KMS-11 (cell line): ENCODE data around the gene C11orf71.

Experiments used
- H2AFZ ChIP-seq: fragments of 200-600 bp; sonication (generic); 2 replicates; pipeline ENCODE4 v1.6.1; 2016; ENCODE audit warnings: antibody characterized with exemption, mixed run types, low read depth
- H3K27ac ChIP-seq: fragments of 200-600 bp; sonication (generic); 2 replicates; pipeline ENCODE4 v1.6.1; 2016; ENCODE audit warnings: mild to moderate bottlenecking, mixed run types
- H3K27me3 ChIP-seq: fragments of 200-600 bp; sonication (generic); 2 replicates; pipeline ENCODE4 v1.6.1; 2017; ENCODE audit warnings: mild to moderate bottlenecking, low read depth, mixed run types, moderate library complexity; ENCODE audit not compliant: insufficient read depth
- H3K36me3 ChIP-seq: fragments of 200-600 bp; sonication (generic); 2 replicates; pipeline ENCODE4 v1.6.1; 2017; ENCODE audit warnings: mild to moderate bottlenecking, mixed run types; ENCODE audit not compliant: insufficient read depth
- H3K4me1 ChIP-seq: fragments of 200-600 bp; sonication (generic); 2 replicates; pipeline ENCODE4 v1.6.1; 2016; ENCODE audit warnings: mild to moderate bottlenecking, low read depth, mixed run types; ENCODE audit not compliant: poor library complexity, severe bottlenecking
- H3K4me2 ChIP-seq: fragments of 200-600 bp; sonication (generic); 2 replicates; pipeline ENCODE4 v1.7.0; 2016; ENCODE audit warnings: mild to moderate bottlenecking, mixed run types
- H3K4me3 ChIP-seq: fragments of 200-600 bp; sonication (generic); IDR thresholded peaks from 2 replicates; pipeline ENCODE4 v1.6.1; 2017; ENCODE audit warnings: low read depth, low read length, mixed read lengths; ENCODE audit not compliant: insufficient read depth
- H3K79me2 ChIP-seq: fragments of 200-600 bp; sonication (generic); 2 replicates; pipeline ENCODE4 v1.6.1; 2016; ENCODE audit warnings: low read depth, mixed run types; ENCODE audit not compliant: insufficient read depth
- H3K9ac ChIP-seq: fragments of 200-600 bp; sonication (generic); 2 replicates; pipeline ENCODE4 v1.6.1; 2016; ENCODE audit warnings: mild to moderate bottlenecking, mixed run types
- H4K20me1 ChIP-seq: fragments of 200-600 bp; sonication (generic); 2 replicates; pipeline ENCODE4 v1.6.1; 2016; ENCODE audit warnings: mild to moderate bottlenecking, mixed run types; ENCODE audit not compliant: insufficient read depth
- CTCF ChIP-seq: fragments of 200-600 bp; sonication (generic); conservative IDR thresholded peaks from 2 replicates; pipeline ENCODE4 v1.6.1; 2017; ENCODE audit warnings: low read depth, mild to moderate bottlenecking, antibody characterized with exemption, low read length, moderate library complexity, mixed read lengths

The C11orf71 gene

GRCh38 chr11:114362958-114363357 lies 37.4 kb downstream of the C11orf71 start:
- no peak for TF ChIP-seq CTCF
- Histone ChIP-seq H3K79me2 (no peaks in the 10 kb centered on the region), H3K9ac (no peak overlapping the region)

GRCh38 chr11:114362326-114362725 lies 38.0 kb downstream of the C11orf71 start:
- Histone ChIP-seq H3K36me3 (no peaks in the 10 kb centered on the region), H3K27ac (no peak overlapping the region), H3K79me2 (no peaks in the 10 kb centered on the region), H3K4me2 (no peak overlapping the region), H3K4me3 (no peak overlapping the region), H3K9ac (no peak overlapping the region), H2AFZ (no peak overlapping the region), H3K27me3 (no peaks in the 10 kb centered on the region), H3K4me1 (no peaks in the 10 kb centered on the region), H4K20me1 (no peaks in the 10 kb centered on the region)
- TF ChIP-seq CTCF, result no peak

More at GRCh38 chr11:114362958-114363357, 37.4 kb downstream of the C11orf71 start:
- H3K36me3 ChIP-seq, result no peaks in the 10 kb centered on the region
- H2AFZ ChIP-seq, result no peak overlapping the region
- no peak overlapping the region for H3K4me3 ChIP-seq
- no peaks in the 10 kb centered on the region for H3K4me1 ChIP-seq
- H3K27me3 ChIP-seq, result no peaks in the 10 kb centered on the region
- no peak overlapping the region for H3K4me2 ChIP-seq
- H4K20me1 ChIP-seq, result no peaks in the 10 kb centered on the region
- no peak overlapping the region for H3K27ac ChIP-seq

- no peak overlapping the region for H3K9ac ChIP-seq
- H3K79me2 ChIP-seq, result no peaks in the 10 kb centered on the region
- H3K4me3 ChIP-seq, result no peak overlapping the region
- H3K27ac ChIP-seq, result no peak overlapping the region
- no peak overlapping the region for H2AFZ ChIP-seq
- no peak for TF ChIP-seq CTCF
- H3K4me1 ChIP-seq, result no peaks in the 10 kb centered on the region
- no peak overlapping the region for H3K4me2 ChIP-seq
- H3K27me3 ChIP-seq, result no peaks in the 10 kb centered on the region
- H3K36me3 ChIP-seq, result no peaks in the 10 kb centered on the region
- H4K20me1 ChIP-seq, result no peaks in the 10 kb centered on the region
Observed at GRCh38 chr11:114359342-114359741, 41.0 kb downstream of the C11orf71 start.

GRCh38 chr11:114358716-114359115 lies 41.6 kb downstream of the C11orf71 start:
- H3K79me2 ChIP-seq, result no peaks in the 10 kb centered on the region
- H3K4me1 ChIP-seq, result no peaks in the 10 kb centered on the region
- H3K27me3 ChIP-seq, result no peaks in the 10 kb centered on the region
- no peak overlapping the region for H3K4me3 ChIP-seq
- no peaks in the 10 kb centered on the region for H3K36me3 ChIP-seq
- no peak for TF ChIP-seq CTCF
- H3K4me2 ChIP-seq, result no peak overlapping the region
- no peak overlapping the region for H2AFZ ChIP-seq
- H3K9ac ChIP-seq, result no peak overlapping the region
- H4K20me1 ChIP-seq, result no peaks in the 10 kb centered on the region
- H3K27ac ChIP-seq, result no peak overlapping the region
